ENCODE data around the gene ERC1. TPM values are rescaled to one million over a fixed set of nuclear protein-coding genes. Genes with fewer than 3 reads are reported as not detected.

The ERC1 gene
- total RNA-seq, 2 donors from 2014 or later = 18.9 to 72.9 TPM

DNA sequence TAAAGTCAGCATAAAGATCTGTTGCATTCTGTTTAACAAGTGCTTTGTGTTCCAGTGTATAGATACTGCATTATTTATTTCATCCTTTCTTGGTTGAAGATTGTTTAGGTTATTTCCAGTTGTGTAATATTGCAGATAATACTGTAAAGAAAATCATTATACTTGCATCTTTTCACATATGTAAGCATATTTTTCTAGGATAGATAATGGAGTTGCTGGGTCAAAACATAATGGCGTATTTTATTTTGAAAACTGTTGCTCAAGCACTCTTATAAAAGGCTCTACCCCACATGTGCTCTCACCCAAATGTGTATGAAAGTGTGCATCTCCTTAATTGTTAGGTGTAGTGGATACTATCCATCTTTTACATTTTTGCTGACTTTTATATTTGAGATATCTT lies 329.0 kb downstream of the ERC1 start:
- DNase-seq (ENCODE audit: low spot score) = no peak
- intact Hi-C loops (cut with DNase I) = no loop called here
- TF ChIP-seq POLR2A (IDR thresholded peaks at IDR 0.05) (no peak), POLR2AphosphoS5 (IDR thresholded peaks at IDR 0.05) (no peak)
- TF ChIP-seq, protein P1, sequence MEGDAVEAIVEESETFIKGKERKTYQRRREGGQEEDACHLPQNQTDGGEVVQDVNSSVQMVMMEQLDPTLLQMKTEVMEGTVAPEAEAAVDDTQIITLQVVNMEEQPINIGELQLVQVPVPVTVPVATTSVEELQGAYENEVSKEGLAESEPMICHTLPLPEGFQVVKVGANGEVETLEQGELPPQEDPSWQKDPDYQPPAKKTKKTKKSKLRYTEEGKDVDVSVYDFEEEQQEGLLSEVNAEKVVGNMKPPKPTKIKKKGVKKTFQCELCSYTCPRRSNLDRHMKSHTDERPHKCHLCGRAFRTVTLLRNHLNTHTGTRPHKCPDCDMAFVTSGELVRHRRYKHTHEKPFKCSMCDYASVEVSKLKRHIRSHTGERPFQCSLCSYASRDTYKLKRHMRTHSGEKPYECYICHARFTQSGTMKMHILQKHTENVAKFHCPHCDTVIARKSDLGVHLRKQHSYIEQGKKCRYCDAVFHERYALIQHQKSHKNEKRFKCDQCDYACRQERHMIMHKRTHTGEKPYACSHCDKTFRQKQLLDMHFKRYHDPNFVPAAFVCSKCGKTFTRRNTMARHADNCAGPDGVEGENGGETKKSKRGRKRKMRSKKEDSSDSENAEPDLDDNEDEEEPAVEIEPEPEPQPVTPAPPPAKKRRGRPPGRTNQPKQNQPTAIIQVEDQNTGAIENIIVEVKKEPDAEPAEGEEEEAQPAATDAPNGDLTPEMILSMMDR (IDR thresholded peaks at IDR 0.05) = no peak
- Histone ChIP-seq H3K4me3 (no peak overlapping the region), H3K4me1 (replicated peaks) (peaks cover 3% of the 10 kb centered on the region), H3K9me3 (no peaks in the 10 kb centered on the region), H3K27ac (no peak overlapping the region), H3K36me3 (no peaks in the 10 kb centered on the region), H3K27me3 (replicated peaks; ENCODE audit: insufficient read depth) (no peaks in the 10 kb centered on the region)
- 93% methylated on average over 1 of the region's 1 CpG for WGBS

DNA sequence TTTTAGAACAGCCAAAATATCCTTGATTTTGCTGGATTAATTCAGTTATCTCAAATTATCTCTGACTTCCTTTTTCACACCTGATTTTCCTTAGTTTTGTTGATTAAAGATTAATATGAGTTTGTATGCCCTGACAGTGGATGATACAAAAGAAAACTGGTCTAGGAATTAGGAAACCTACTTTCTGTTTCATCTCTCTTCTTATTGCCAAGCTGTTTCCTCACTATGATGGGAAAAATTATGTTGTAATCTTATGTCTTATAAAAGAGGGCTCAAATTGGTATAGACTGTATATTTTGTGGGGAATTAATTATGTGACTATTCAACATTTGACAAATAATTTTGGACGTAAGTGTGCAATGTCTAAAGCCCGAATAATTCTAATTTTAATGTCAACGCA lies 331.8 kb downstream of the ERC1 start:
- Histone ChIP-seq H3K27ac (no peak overlapping the region), H3K9me3 (no peaks in the 10 kb centered on the region), H3K4me1 (replicated peaks) (peaks cover 3% of the 10 kb centered on the region), H3K4me3 (no peak overlapping the region), H3K27me3 (replicated peaks; ENCODE audit: insufficient read depth) (no peaks in the 10 kb centered on the region), H3K36me3 (no peaks in the 10 kb centered on the region)
- intact Hi-C loops (cut with DNase I) = no loop called here
- TF ChIP-seq POLR2AphosphoS5 (IDR thresholded peaks at IDR 0.05) = no peak
- no peak for TF ChIP-seq POLR2A (IDR thresholded peaks at IDR 0.05)
- TF ChIP-seq, protein P1 (IDR thresholded peaks at IDR 0.05) = no peak
- 92% methylated on average over 3 of the region's 3 CpGs for WGBS
- no peak for DNase-seq (ENCODE audit: low spot score)

DNA sequence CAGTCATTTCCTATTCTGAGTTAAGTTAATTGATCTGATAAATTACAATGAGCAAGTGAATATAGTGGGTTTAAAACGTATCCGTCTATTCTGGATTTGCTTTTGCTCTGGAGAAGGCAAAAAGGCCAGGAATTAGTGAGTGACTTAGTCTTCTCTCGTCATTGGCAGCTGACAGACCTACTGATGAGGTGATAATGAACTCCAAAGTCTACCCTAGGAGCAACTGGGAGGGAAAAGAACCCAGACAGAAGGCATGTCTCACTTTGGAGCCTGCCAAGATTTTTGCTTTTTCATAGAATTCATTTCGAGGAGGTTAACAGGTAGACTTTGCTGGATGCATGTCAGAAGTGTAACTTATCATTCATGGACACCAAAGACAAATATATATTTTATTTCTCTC lies 333.1 kb downstream of the ERC1 start:
- DNase-seq (ENCODE audit: low spot score) = no peak
- Histone ChIP-seq H3K9me3 (no peaks in the 10 kb centered on the region), H3K27ac (no peak overlapping the region), H3K36me3 (no peaks in the 10 kb centered on the region), H3K4me1 (replicated peaks) (peaks cover 1% of the 10 kb centered on the region), H3K27me3 (replicated peaks; ENCODE audit: insufficient read depth) (no peaks in the 10 kb centered on the region), H3K4me3 (no peak overlapping the region)
- intact Hi-C loops (cut with DNase I) = no loop called here
- TF ChIP-seq, protein P1 (IDR thresholded peaks at IDR 0.05) = no peak
- TF ChIP-seq POLR2AphosphoS5 (IDR thresholded peaks at IDR 0.05) (no peak), POLR2A (IDR thresholded peaks at IDR 0.05) (no peak)
- 82% methylated on average over 4 of the region's 4 CpGs for WGBS

DNA sequence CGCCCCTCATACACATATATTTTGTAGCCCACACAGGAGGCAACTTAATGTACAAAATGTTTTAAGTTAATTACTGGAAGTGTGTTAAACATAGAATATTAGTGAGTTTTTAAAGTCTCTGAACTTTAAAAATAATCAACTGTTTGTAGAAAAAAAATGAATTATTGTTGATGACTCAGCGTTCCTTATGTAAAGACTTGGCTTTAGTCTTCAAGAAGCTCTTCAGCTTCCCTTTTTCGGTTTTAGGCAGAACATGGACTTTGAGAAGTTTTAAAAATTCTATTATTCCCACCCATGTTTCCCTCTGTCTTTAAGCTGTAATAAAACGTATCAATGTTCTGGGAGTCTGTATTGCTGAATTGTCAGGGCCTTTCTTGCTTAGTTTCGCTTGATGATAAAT lies 333.9 kb downstream of the ERC1 start:
- H3K4me3 ChIP-seq = no peak overlapping the region
- no peaks in the 10 kb centered on the region for H3K36me3 ChIP-seq
- H3K9me3 ChIP-seq = no peaks in the 10 kb centered on the region
- H3K4me1 ChIP-seq (replicated peaks) = no peaks in the 10 kb centered on the region
- TF ChIP-seq, protein P1 (IDR thresholded peaks at IDR 0.05) = no peak
- TF ChIP-seq POLR2AphosphoS5 (IDR thresholded peaks at IDR 0.05) = no peak
- TF ChIP-seq POLR2A (IDR thresholded peaks at IDR 0.05) = no peak
- no peak overlapping the region for H3K27ac ChIP-seq
- WGBS = 93% methylated on average over 5 of the region's 5 CpGs
- DNase-seq (ENCODE audit: low spot score) = no peak
- H3K27me3 ChIP-seq (replicated peaks; ENCODE audit: insufficient read depth) = no peaks in the 10 kb centered on the region
- intact Hi-C loops (cut with DNase I) = no loop called here

DNA sequence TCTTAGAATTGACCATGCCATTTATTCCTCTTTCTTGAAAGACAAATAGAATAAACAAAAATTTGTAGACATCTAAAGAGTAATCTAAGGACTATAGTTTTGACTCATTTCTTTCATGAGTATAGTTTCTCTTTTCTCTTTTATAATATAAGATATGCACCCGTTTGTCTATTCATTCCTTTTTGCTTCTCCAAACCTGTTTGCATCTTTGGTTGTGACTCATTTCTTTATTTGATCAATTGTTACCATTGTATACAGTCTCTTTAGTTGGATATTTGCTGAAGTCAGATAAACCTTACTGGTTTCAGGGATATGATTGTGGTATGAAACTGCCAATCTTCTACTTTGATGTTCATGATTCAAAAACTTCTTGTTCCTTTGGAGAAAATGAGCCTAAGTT lies 334.6 kb downstream of the ERC1 start:
- Histone ChIP-seq H3K4me1 (replicated peaks) (no peaks in the 10 kb centered on the region), H3K4me3 (no peak overlapping the region), H3K27me3 (replicated peaks; ENCODE audit: insufficient read depth) (no peaks in the 10 kb centered on the region), H3K27ac (no peak overlapping the region), H3K9me3 (no peaks in the 10 kb centered on the region), H3K36me3 (no peaks in the 10 kb centered on the region)
- TF ChIP-seq POLR2A (IDR thresholded peaks at IDR 0.05) (no peak), POLR2AphosphoS5 (IDR thresholded peaks at IDR 0.05) (no peak)
- TF ChIP-seq, protein P1 (IDR thresholded peaks at IDR 0.05) = no peak
- no peak for DNase-seq (ENCODE audit: low spot score)
- WGBS = 40% methylated on average over 1 of the region's 1 CpG
- intact Hi-C loops (cut with DNase I) = no loop called here
